ENCODE results near the gene RNPS1.
"Not testable (repeated sequence)": the region's sequence is repeated elsewhere in the genome, so short reads cannot be mapped to it uniquely, and the experiment has no call there.

The RNPS1 gene

GRCh38 chr16:2253293-2253692, 14.6 kb downstream of the RNPS1 start:
- no peak for DNase-seq

GRCh38 chr16:2252806-2253148, 15.1 kb downstream of the RNPS1 start:
- DNase-seq: no peak

DNA sequence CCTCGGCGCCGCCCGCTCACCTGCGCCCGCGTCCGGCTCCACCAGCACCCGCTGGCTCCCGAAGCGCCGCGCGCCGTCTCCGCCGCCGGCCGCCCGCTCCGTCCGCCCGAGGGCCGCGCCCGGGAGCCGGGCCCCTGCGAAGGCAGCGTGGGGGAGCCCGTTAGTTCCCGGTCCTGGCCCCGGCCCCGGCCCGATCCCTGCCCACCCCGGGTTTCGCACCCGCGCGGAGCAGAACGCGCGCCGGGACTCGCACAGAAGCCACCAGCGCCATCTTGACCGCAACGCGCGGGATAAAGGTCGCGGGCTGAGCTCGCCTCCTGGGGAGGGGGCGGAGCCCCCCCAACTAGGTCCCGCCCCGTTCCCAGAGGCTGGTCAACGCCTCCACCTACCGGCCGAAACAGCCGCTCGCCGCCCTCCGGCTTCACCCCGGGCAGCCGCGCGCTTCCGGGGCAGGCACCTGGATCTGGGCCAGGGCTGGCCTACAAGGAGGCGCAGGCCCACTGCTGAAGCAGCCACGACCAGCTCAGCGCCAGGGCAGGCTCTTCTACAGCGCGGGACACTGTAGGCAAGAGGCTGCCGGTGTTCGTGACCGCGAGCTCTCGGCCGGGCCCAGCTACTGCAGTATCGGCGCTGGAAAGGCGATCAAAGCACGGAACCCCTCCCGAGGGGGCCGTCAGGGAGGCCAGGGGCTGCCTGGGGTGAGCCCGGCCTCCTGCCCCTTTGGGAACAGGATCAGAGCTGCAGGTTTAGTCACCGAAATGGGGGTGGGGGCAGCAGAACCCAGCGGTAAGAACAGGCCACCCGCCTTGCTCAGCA, 16.4 kb downstream of the RNPS1 start, which contains the start of gene ECI1:
Gene ECI1, minus strand, starts transcription at position 292 of the 816 bp plus-strand sequence. Its CDS starts 21 bp downstream, at position 271.
- DNase-seq: peak; percentile 68

DNA sequence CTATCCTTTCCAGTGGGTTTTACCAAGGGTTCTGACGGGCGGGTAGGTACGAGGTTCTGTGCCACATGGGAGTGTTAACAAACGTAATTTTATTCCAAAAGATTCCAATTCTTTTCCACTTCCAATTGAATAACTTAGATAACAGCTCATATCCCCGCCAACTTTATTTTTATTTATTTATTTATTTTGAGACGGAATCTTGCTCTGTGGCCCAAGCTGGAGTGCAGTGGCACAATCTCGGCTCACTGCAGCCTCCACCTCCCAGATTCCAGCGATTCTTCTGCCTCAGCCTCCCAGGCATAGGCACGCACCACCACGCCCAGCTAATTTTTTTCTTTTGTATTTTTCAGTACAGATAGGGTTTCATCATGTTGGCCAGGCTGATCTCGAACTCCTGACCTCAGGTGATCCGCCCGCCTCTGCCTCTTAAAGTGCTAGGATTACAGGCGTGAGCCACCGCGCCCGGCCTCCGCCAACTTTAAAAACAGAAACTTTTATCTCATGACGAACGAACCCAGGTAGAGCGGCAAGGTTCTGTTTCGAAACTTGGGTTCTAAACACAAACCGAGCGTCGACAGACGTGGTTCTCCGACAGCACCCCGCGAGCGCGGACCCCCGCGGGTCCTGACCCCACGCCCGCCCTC, 17.2 kb downstream of the RNPS1 start:
- DNase-seq: no peak

GRCh38 chr16:2246301-2246885, 21.5 kb downstream of the RNPS1 start:
- DNase-seq: no peak

GRCh38 chr16:2244926-2245795, 22.8 kb downstream of the RNPS1 start:
- no peak for DNase-seq

DNA sequence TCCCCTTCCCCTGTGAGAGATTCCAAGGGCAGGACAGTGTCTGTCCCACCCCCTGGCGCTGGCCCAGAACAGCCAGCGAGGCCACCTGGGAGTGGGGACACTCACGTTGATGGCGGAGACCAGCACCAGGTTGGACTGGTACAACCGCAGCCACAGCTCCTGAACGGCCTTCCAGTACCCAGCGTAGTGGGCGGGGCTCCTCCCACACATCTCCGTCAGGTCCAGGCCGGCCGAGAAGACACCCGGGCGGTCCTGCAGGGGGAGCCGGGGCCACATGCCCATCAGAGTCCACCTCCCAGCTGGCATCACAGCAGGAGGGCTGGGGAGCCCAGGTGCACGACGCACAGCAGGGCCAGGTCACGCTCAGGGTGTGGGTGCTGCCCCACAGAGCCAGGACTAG, 23.6 kb downstream of the RNPS1 start:
- no peak for DNase-seq

- no peak for DNase-seq
Measured at GRCh38 chr16:2243781-2244180, 24.1 kb downstream of the RNPS1 start.

GRCh38 chr16:2243031-2243528, 24.8 kb downstream of the RNPS1 start:
- no peak for DNase-seq

GRCh38 chr16:2242598-2242997, 25.3 kb downstream of the RNPS1 start:
- no peak for DNase-seq

DNA sequence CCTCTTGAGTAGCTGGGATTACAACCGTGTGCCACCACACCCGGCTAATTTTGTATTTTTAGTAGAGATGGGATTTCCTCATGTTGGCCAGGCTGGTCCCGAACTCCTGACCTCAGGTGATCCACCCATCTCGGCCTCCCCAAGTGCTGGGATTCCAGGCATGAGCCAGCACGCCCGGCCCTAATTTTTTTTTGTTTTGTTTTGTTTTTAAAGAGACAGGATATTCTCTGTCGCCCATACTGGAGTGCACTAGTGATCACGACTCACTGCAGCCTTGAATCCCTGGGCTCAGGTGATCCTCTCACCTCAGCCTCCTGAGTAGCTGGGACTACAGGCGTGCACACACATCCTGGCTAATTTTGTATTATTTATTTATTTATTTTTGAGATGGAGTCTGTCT, 27.6 kb downstream of the RNPS1 start:
- not testable (repeated sequence) for DNase-seq

- DNase-seq: no peak
Measured at GRCh38 chr16:2238838-2239675, 28.9 kb downstream of the RNPS1 start.

- no peak for DNase-seq
Measured at GRCh38 chr16:2238150-2238837, 29.6 kb downstream of the RNPS1 start.

DNA sequence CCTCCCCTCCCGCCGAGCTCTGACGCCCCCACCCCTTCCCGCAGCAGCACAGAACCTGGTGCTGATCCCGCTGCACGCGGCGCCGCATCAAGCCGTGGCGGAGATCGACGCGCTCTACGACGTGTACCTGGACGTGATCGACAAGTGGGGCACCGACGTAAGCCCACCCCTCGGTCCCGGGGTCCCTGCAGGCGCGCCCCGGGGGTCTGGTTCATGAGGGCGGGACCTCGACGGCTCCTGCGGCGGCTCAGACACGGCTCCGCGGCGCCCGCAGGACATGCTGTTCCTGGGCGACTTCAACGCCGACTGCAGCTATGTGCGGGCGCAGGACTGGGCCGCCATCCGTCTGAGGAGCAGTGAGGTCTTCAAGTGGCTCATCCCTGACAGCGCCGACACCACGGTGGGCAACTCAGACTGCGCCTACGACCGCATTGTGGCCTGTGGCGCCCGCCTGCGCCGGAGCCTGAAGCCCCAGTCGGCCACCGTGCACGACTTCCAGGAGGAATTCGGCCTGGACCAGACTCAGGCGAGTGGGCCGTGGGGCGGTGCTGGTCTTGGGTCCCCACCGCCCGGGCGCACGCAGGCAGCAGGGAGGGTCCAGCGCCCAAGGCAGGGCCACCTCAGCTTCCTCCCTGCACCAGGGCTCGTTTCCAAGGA, 30.3 kb downstream of the RNPS1 start:
- DNase-seq: no peak

DNA sequence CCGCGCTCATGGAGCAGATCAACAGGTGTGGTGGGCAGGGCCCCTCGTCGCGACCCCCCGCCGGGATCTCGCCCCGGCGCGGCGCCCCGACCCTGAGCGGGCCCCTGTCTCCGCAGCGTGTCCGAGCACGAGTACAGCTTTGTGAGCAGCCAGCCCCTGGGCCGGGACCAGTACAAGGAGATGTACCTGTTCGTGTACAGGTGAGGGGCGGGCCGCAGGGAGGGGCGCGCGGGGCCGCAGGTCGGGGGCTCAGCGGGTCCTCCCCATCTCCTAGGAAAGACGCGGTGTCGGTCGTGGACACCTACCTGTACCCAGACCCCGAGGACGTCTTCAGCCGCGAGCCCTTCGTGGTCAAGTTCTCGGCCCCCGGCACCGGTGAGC, 30.8 kb downstream of the RNPS1 start:
- no peak for DNase-seq

- DNase-seq: no peak
Measured at GRCh38 chr16:2236337-2237101, 31.4 kb downstream of the RNPS1 start, which contains the start of gene DNASE1L2. TSS of gene DNASE1L2 (plus strand) at chr16:2236444. CDS start at chr16:2236817, 373 bp downstream.

DNA sequence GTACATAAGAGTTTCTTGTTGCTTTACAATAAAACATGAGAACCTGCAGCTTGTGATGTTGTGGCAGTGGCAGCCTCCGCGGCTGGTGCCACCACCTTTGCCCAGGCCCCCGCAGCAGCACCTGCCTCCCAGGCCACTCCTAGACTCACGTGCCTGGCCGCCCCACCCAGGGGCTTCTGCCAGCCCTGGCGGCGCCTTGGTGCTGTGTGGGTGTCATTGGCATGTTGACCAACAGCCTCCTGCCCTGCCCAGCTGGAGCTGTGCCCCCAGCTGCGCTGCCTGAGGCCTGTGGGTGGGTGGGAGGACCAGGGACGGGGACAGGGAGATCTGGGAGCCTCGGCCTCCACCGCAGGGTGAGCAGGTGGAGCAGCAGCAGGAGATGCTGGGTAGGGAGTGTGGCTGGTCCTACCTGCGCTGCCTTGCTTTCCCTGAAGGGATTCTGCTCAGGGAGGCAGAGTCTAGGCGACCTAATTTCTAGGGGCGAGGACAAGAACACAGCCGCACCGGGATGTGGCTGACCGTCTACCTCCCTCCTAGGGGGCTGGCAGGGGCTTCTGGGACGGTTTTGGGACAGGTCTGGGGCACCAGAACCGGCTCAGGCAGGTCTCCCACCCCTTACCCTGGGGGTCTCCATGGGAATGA, 32.1 kb downstream of the RNPS1 start:
- no peak for DNase-seq

GRCh38 chr16:2235234-2235651, 32.7 kb downstream of the RNPS1 start:
- no peak for DNase-seq

DNA sequence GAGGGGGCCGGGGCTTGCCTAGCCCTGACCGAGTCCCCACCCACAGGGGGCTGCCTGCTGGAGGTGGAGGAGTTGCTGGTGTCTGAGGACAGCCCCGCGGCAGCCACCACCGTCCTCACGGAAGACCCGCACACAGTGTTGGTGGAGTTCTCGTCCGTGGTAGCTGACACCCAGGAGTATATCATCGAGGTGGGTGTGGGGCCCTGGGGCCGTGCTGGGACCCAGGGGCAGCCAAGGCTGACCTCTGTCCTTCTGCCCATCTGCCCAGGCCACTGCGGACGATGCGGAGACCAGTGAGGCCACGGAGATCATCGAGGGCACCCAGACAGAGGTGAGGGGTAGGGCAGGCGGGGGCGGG, 33.1 kb downstream of the RNPS1 start:
- no peak for DNase-seq
